HepG2 (cell line): ENCODE results near the gene CLASRP. TPM values are rescaled to one million over a fixed set of nuclear protein-coding genes. Genes with fewer than 3 reads are reported as not detected.

Experiments
- GATAD2A ChIP-seq: IDR thresholded peaks from 2 replicates; pipeline ENCODE4 v1.6.1; 2016
- KLF13 ChIP-seq: sonication (generic); formaldehyde crosslinking; IDR thresholded peaks from 2 replicates; pipeline ENCODE4 v1.4.0; 2020; ENCODE audit warnings: mild to moderate bottlenecking, missing genetic modification reagents
- MXI1 ChIP-seq: IDR thresholded peaks from 3 replicates; pipeline ENCODE4 v1.6.1; 2012; ENCODE audit warnings: low read depth, low read length, inconsistent platforms, borderline replicate concordance
- NCOR1 ChIP-seq: fragments of 200-600 bp; sonication (generic); IDR thresholded peaks from 2 replicates; pipeline ENCODE4 v1.7.0; 2017; ENCODE audit warnings: antibody characterized with exemption, low read length, borderline replicate concordance
- PHF21A ChIP-seq: sonication (generic); formaldehyde crosslinking; IDR thresholded peaks from 2 replicates; pipeline ENCODE4 v1.5.0; 2020; ENCODE audit warnings: mild to moderate bottlenecking, missing genetic modification reagents
- SAP130 ChIP-seq: IDR thresholded peaks from 2 replicates; pipeline ENCODE4 v1.6.1; 2016; ENCODE audit warnings: low read depth
- SP5 ChIP-seq: IDR thresholded peaks from 2 replicates; pipeline ENCODE4 v1.6.1; 2016; ENCODE audit warnings: low read depth, borderline replicate concordance
- TBX2 ChIP-seq: sonication (generic); formaldehyde crosslinking; IDR thresholded peaks from 2 replicates; pipeline ENCODE4 v1.5.0; 2020; ENCODE audit warnings: missing genetic modification reagents, mild to moderate bottlenecking, borderline replicate concordance
- ZEB1 ChIP-seq: IDR thresholded peaks from 2 replicates; pipeline ENCODE4 v1.6.1; 2012; ENCODE audit warnings: mild to moderate bottlenecking, low read depth, inconsistent platforms; ENCODE audit not compliant: insufficient replicate concordance
- ZNF230 ChIP-seq: sonication (generic); formaldehyde crosslinking; IDR thresholded peaks from 2 replicates; pipeline ENCODE4 v1.4.0; 2020; ENCODE audit warnings: mild to moderate bottlenecking, missing genetic modification reagents
- ZNF441 ChIP-seq: sonication (generic); formaldehyde crosslinking; IDR thresholded peaks from 2 replicates; pipeline ENCODE4 v1.7.0; 2021; ENCODE audit warnings: missing genetic modification reagents, borderline replicate concordance
- ZNF556 ChIP-seq: sonication (generic); formaldehyde crosslinking; IDR thresholded peaks from 2 replicates; pipeline ENCODE4 v1.4.0; 2020; ENCODE audit warnings: mild to moderate bottlenecking, missing genetic modification reagents, borderline replicate concordance
- ZNF577 ChIP-seq: sonication (generic); formaldehyde crosslinking; IDR thresholded peaks from 2 replicates; pipeline ENCODE4 v1.4.0; 2020; ENCODE audit warnings: mild to moderate bottlenecking, low read depth, missing genetic modification reagents, borderline replicate concordance
- ZNF660 ChIP-seq: sonication (generic); formaldehyde crosslinking; IDR thresholded peaks from 2 replicates; pipeline ENCODE4 v1.5.1; 2020; ENCODE audit warnings: mild to moderate bottlenecking, low read depth, missing genetic modification reagents, borderline replicate concordance
- ZNF687 ChIP-seq: sonication (generic); formaldehyde crosslinking; IDR thresholded peaks from 2 replicates; pipeline ENCODE4 v1.5.1; 2020; ENCODE audit warnings: mild to moderate bottlenecking, missing genetic modification reagents, moderate library complexity
- polyA plus RNA-seq, 8 experiments: library from polyadenylated mRNA; depleted of rRNA in 3 of 8; stranded (reverse) in 7 of 8; unstranded in 1 of 8; fragments of >200 nt; fragmentation: Illumina TruSeq in 4 of 8; extraction: Trizol in 4 of 8; gene quantifications; 2 replicates each; pipeline versions ENCODE4 v1.2.1 to v1.2.3, GENCODE V29; 2011 to 2016; ENCODE audit warnings: low read depth in 4 of 8, missing spikeins in 1 of 8, mixed read lengths in 1 of 8; ENCODE audit not compliant: insufficient read depth in 1 of 8
- total RNA-seq, 5 experiments: library from RNA; depleted of rRNA; stranded (reverse); fragments of >200 nt; fragmentation: Illumina TruSeq; extraction: Trizol; gene quantifications; 2 replicates each; pipeline ENCODE4 v1.2.3, GENCODE V29; 2016; ENCODE audit warnings: low read depth in 1 of 5
- TF ChIP-seq, protein P1 (sequence below): sonication (generic); formaldehyde crosslinking; IDR thresholded peaks from 2 replicates; pipeline ENCODE4 v1.4.0; 2020; ENCODE audit warnings: missing genetic modification reagents

CLASRP gene
- total and polyA plus RNA-seq, 2 of the 13 experiments (the other 11 are each of a cell fraction or from before 2014, with no cell fraction given) = 32.0 to 51.4 TPM

DNA sequence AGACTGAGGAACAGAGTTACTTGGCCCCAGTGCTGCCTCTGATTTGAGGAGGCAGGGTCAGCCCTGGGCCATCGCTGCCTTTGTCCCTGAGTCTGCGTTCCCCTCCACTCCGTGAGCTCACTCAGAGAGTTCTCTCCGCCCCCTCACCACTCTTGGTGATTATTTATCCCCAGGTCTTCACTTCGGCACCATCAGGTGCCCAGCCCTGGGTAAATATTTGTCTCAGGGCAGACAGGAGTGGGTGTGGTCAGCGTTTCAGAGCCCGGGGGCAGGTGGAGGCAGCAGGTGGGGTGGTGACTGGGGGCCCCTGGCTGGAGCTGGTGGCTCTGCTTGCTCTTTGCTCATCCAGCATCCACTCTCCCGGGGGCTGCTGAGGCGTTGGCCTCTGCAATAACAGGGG is 74.8 kb downstream of the CLASRP start (continued):
- TF ChIP-seq MXI1 (no peak), ZNF441 (no peak), KLF13 (CRISPR knock-in tag) (no peak), ZNF660 (no peak), ZNF687 (CRISPR knock-in tag) (peak; percentile 47; the same call in 1 of the 2 replicates), ZEB1 (peak; percentile 71), ZNF577 (CRISPR knock-in tag) (no peak), GATAD2A (CRISPR knock-in tag) (0 out of 2 replicates have a peak, but pooled peaks have one; percentile 12), ZNF230 (CRISPR knock-in tag) (0 out of 2 replicates have a peak, but pooled peaks have one; percentile 29), NCOR1 (no peak), TBX2 (CRISPR knock-in tag) (peak; percentile 37; the same call in 1 of the 2 replicates), SAP130 (CRISPR knock-in tag) (peak; percentile 54), ZNF556 (CRISPR knock-in tag) (no peak), SP5 (peak; percentile 56), PHF21A (CRISPR knock-in tag) (0 out of 2 replicates have a peak, but pooled peaks have one; percentile 38)
- TF ChIP-seq, protein P1, sequence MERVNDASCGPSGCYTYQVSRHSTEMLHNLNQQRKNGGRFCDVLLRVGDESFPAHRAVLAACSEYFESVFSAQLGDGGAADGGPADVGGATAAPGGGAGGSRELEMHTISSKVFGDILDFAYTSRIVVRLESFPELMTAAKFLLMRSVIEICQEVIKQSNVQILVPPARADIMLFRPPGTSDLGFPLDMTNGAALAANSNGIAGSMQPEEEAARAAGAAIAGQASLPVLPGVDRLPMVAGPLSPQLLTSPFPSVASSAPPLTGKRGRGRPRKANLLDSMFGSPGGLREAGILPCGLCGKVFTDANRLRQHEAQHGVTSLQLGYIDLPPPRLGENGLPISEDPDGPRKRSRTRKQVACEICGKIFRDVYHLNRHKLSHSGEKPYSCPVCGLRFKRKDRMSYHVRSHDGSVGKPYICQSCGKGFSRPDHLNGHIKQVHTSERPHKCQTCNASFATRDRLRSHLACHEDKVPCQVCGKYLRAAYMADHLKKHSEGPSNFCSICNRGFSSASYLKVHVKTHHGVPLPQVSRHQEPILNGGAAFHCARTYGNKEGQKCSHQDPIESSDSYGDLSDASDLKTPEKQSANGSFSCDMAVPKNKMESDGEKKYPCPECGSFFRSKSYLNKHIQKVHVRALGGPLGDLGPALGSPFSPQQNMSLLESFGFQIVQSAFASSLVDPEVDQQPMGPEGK = peak; percentile 75
